Neural progenitor cell (in vitro differentiated cells): Measurements from ENCODE around the gene DIDO1.

Experiments
- CTCF ChIP-seq: fragments of 200-600 bp; sonication (generic); IDR thresholded peaks from 2 replicates; pipeline ENCODE4 v1.5.1; 2017; ENCODE audit warnings: antibody characterized with exemption, mild to moderate bottlenecking
- EZH2 ChIP-seq: fragments of 200-600 bp; sonication (generic); IDR thresholded peaks from 2 replicates; pipeline ENCODE4 v1.6.1; 2017; ENCODE audit warnings: antibody characterized with exemption, mild to moderate bottlenecking, moderate library complexity
- EZH2phosphoT487 ChIP-seq: fragments of 200-600 bp; sonication (generic); IDR thresholded peaks from 2 replicates; pipeline ENCODE4 v1.6.1; 2017; ENCODE audit warnings: antibody characterized with exemption

DNA sequence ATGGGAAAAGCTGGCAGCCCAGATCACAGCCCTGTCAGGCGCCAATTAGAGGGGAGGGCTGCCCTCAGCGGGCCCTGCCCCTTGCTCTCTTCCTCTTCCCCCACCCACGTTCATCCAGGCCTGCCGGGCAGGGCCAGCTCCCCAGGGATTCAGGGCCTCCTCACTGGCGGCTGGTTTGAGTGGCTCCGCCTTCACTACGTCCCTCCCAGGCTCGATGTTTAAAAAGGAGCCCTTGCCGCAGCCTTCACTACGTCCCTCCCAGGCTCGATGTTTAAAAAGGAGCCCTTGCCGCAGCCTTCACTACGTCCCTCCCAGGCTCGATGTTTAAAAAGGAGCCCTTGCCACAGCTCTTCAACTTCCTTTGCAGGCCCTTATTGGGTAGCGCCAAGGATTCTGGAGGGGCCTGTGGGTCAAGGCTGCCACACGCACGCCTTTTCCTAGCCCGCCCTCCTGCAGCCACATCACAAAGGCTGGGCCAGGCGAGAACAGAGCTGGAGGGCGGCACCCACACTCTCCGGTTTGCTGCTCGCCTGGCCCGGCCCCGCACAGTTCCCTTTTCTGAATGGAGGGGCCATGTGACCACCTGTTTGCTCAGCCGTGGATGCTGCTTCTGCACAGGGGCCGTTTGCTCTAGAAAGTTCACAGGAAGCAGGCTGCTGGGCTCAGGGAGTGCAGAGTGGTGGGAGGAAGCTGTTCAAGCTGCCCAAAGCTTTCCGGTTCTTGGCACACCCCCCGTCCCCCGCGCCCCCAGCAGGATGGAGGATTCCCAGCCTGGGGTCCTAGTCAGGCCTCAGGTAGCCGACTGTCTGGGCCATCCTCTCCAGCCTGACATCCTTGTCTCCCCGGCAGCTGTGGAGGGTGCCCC, 27.8 kb upstream of the DIDO1 start:
- TF ChIP-seq CTCF, result no peak
- TF ChIP-seq EZH2, result no peak
- TF ChIP-seq EZH2phosphoT487, result no peak
